ENCODE measurements around the gene UNC119.

Gene UNC119

GRCh38 chr17:28519236-28519635, 33.2 kb downstream of the UNC119 start:
- no peak for FAIRE-seq

- no peak for FAIRE-seq
Measured at GRCh38 chr17:28518578-28518977, 33.8 kb downstream of the UNC119 start.

- no peak for FAIRE-seq
Measured at GRCh38 chr17:28518132-28518531, 34.3 kb downstream of the UNC119 start.

GRCh38 chr17:28515518-28515917, 36.9 kb downstream of the UNC119 start:
- no peak for FAIRE-seq

GRCh38 chr17:28514561-28515002, 37.8 kb downstream of the UNC119 start:
- no peak for FAIRE-seq

GRCh38 chr17:28513476-28513875, 38.9 kb downstream of the UNC119 start:
- no peak for FAIRE-seq

GRCh38 chr17:28511858-28512461, 40.5 kb downstream of the UNC119 start:
- FAIRE-seq = no peak

- no peak for FAIRE-seq
Measured at GRCh38 chr17:28509789-28510188, 42.6 kb downstream of the UNC119 start.

GRCh38 chr17:28508211-28508724, 44.2 kb downstream of the UNC119 start:
- FAIRE-seq = no peak

GRCh38 chr17:28507567-28508203, 44.7 kb downstream of the UNC119 start:
- no peak for FAIRE-seq

GRCh38 chr17:28506763-28507487, 45.5 kb downstream of the UNC119 start:
- no peak for FAIRE-seq

- no peak for FAIRE-seq
Measured at GRCh38 chr17:28505986-28506665, 46.3 kb downstream of the UNC119 start, which contains the start of gene FOXN1. TSS of gene FOXN1 (plus strand) at chr17:28506348. CDS start at chr17:28523970, 17,622 bp downstream.

GRCh38 chr17:28503420-28503819, 49.0 kb downstream of the UNC119 start:
- no peak for FAIRE-seq

GRCh38 chr17:28501421-28502284, 50.8 kb downstream of the UNC119 start:
- FAIRE-seq = no peak

- FAIRE-seq = no peak
Measured at GRCh38 chr17:28500712-28501379, 51.6 kb downstream of the UNC119 start.

- FAIRE-seq = no peak
Measured at GRCh38 chr17:28499684-28500357, 52.6 kb downstream of the UNC119 start.

GRCh38 chr17:28499364-28499664, 53.1 kb downstream of the UNC119 start:
- no peak for FAIRE-seq

- no peak for FAIRE-seq
Measured at GRCh38 chr17:28498652-28499363, 53.6 kb downstream of the UNC119 start.

GRCh38 chr17:28497931-28498330, 54.5 kb downstream of the UNC119 start:
- no peak for FAIRE-seq

Data from islet of Langerhans (tissue), 1 donor.